HCT116 (cell line): ENCODE results near the gene MYH7. TPM values are rescaled to one million over a fixed set of nuclear protein-coding genes. Genes with fewer than 3 reads are reported as not detected.

Source experiments
- ATAC-seq: fragments of 200-7000 bp; cut with Tn5 transposase; 2 replicates; pipeline ENCODE4 v1.9.1; 2020; ENCODE audit warnings: mild to moderate bottlenecking, moderate library complexity
- BruUV-seq: library from RNA; stranded (reverse); fragments of 400-500 nt; replicated peaks from 2 replicates; lab custom pipeline; 2021; lab: Mats Ljungman, UMichigan
- CTCF ChIA-PET: fragments of 300-600 bp; sonication (Branson Sonifier 250); formaldehyde crosslinking; loops from one replicate; lab custom pipeline; 2021; ENCODE audit warnings: antibody characterized with exemption; lab: Charles Lee
- POLR2A ChIA-PET: fragments of 300-600, 350-600 bp; sonication (Branson Sonifier 250); formaldehyde crosslinking; loops from one replicate; lab custom pipeline; 2021; ENCODE audit warnings: antibody characterized with exemption; lab: Charles Lee
- RAD21 ChIA-PET, 2 experiments: fragments of 300-600 bp; sonication (Branson Sonifier 250); formaldehyde crosslinking; loops; one replicate each; lab custom pipeline; 2023; ENCODE audit warnings: low total read pairs in 2 of 2; ENCODE audit not compliant: uncharacterized antibody in 2 of 2, unreplicated experiment in 2 of 2, low non-redundant PET in 1 of 2; lab: Charles Lee
- DNase-seq: peaks from one replicate; pipeline ENCODE4 v3.0.0-alpha.2; 2010; ENCODE audit warnings: low read depth, low spot score
- H2AFZ ChIP-seq: fragments of 200-600 bp; shearing (Covaris generic), sonication (generic); 2 replicates; pipeline ENCODE4 v1.6.1; 2017; ENCODE audit warnings: low read depth, mixed run types, mixed read lengths, antibody characterized with exemption, low read length; ENCODE audit not compliant: poor library complexity, severe bottlenecking
- H3K27ac ChIP-seq: 2 replicates; pipeline ENCODE4 v1.5.1; 2012; ENCODE audit warnings: low read depth, low read length
- H3K27me3 ChIP-seq: fragments of 200-600 bp; sonication (generic); 2 replicates; pipeline ENCODE4 v1.6.1; 2016; ENCODE audit warnings: mixed run types, low read length, mixed read lengths; ENCODE audit not compliant: insufficient read depth
- H3K36me3 ChIP-seq, 2 experiments: fragments of 200-500 bp in 1 of 2; fragments of 200-600 bp in 1 of 2; sonication (Bioruptor generic) in 1 of 2; sonication (generic) in 1 of 2; 2 replicates each; pipeline versions ENCODE4 v1.5.1 to v1.6.1; 2014 to 2016; ENCODE audit warnings: low read length in 2 of 2, inconsistent platforms in 1 of 2, mixed read lengths in 1 of 2, mixed run types in 1 of 2; ENCODE audit not compliant: insufficient read depth in 2 of 2, control insufficient read depth in 1 of 2
- H3K4me1 ChIP-seq, 2 experiments: fragments of 200-600 bp in 1 of 2; sonication (generic) in 1 of 2; 2 replicates each; pipeline versions ENCODE4 v1.5.1 to v1.6.1; 2012 to 2017; ENCODE audit warnings: low read length in 2 of 2, inconsistent platforms in 1 of 2, mild to moderate bottlenecking in 1 of 2, mixed read lengths in 1 of 2, mixed run types in 1 of 2, moderate library complexity in 1 of 2; ENCODE audit not compliant: insufficient read depth in 2 of 2, control insufficient read depth in 1 of 2
- H3K4me2 ChIP-seq: fragments of 200-600 bp; sonication (generic); 2 replicates; pipeline ENCODE4 v1.6.1; 2017; ENCODE audit warnings: mixed run types, low read length, mixed read lengths
- H3K4me3 ChIP-seq, 2 experiments: fragments of 200-600 bp in 1 of 2; sonication (generic) in 1 of 2; replicated peaks in 1 of 2; 2 replicates each; pipeline ENCODE4 v1.5.1; 2011 to 2016; ENCODE audit warnings: low read length in 2 of 2, control low read depth in 1 of 2, low read depth in 1 of 2, mild to moderate bottlenecking in 1 of 2, mixed read lengths in 1 of 2, mixed run types in 1 of 2
- H3K79me2 ChIP-seq: fragments of 200-600 bp; sonication (generic); 2 replicates; pipeline ENCODE4 v1.6.1; 2017; ENCODE audit warnings: mild to moderate bottlenecking, mixed run types, low read length, moderate library complexity, mixed read lengths; ENCODE audit not compliant: insufficient read depth
- H3K9ac ChIP-seq: fragments of 200-600 bp; sonication (generic); 2 replicates; pipeline ENCODE4 v1.6.1; 2016; ENCODE audit warnings: low read length, mixed read lengths
- H3K9me2 ChIP-seq: fragments of 200-600 bp; sonication (generic), shearing (Covaris generic); 2 replicates; pipeline ENCODE4 v1.6.1; 2017; ENCODE audit warnings: mixed run types, mild to moderate bottlenecking, moderate library complexity; ENCODE audit not compliant: insufficient read depth
- H3K9me3 ChIP-seq, 2 experiments: fragments of 200-500 bp in 1 of 2; fragments of 200-600 bp in 1 of 2; sonication (Bioruptor generic) in 1 of 2; sonication (generic) in 1 of 2; 2 replicates each; pipeline ENCODE4 v1.6.1; 2014 to 2017; ENCODE audit warnings: low read length in 2 of 2, mixed read lengths in 2 of 2, inconsistent platforms in 1 of 2, low read depth in 1 of 2, mild to moderate bottlenecking in 1 of 2, mixed run types in 1 of 2, moderate library complexity in 1 of 2; ENCODE audit not compliant: control insufficient read depth in 1 of 2, insufficient read depth in 1 of 2
- H4K20me1 ChIP-seq: fragments of 200-600 bp; sonication (generic), shearing (Covaris generic); 2 replicates; pipeline ENCODE4 v1.6.1; 2017; ENCODE audit warnings: mixed run types, mild to moderate bottlenecking, moderate library complexity; ENCODE audit not compliant: insufficient read depth
- CTCF ChIP-seq, 3 experiments: fragments of 200-600 bp in 1 of 3; sonication (generic) in 1 of 3; IDR thresholded peaks in 2 of 3; conservative IDR thresholded peaks in 1 of 3; 2 replicates each; pipeline ENCODE4 v1.5.1; 2012 to 2017; ENCODE audit warnings: low read depth in 2 of 3, low read length in 2 of 3, antibody characterized with exemption in 1 of 3, borderline replicate concordance in 1 of 3, control low read depth in 1 of 3, mild to moderate bottlenecking in 1 of 3, mixed read lengths in 1 of 3, mixed run types in 1 of 3, moderate library complexity in 1 of 3; ENCODE audit not compliant: insufficient read depth in 1 of 3
- EGR1 ChIP-seq: IDR thresholded peaks from 2 replicates; pipeline ENCODE4 v1.6.1; 2012; ENCODE audit warnings: low read depth
- EZH2 ChIP-seq: fragments of 200-600 bp; sonication (generic); IDR thresholded peaks from 2 replicates; pipeline ENCODE4 v1.6.1; 2017; ENCODE audit warnings: antibody characterized with exemption, mixed run types
- EZH2phosphoT487 ChIP-seq: fragments of 200-600 bp; IDR thresholded peaks from 2 replicates; pipeline ENCODE4 v1.6.1; 2018; ENCODE audit warnings: antibody characterized with exemption, borderline replicate concordance
- MAX ChIP-seq: IDR thresholded peaks from 2 replicates; pipeline ENCODE4 v1.6.1; 2012
- POLR2AphosphoS5 ChIP-seq: IDR thresholded peaks from 2 replicates; pipeline ENCODE4 v1.6.1; 2011; ENCODE audit warnings: mild to moderate bottlenecking, low read depth, low read length, moderate library complexity
- RAD21 ChIP-seq: IDR thresholded peaks from 2 replicates; pipeline ENCODE4 v1.6.1; 2012; ENCODE audit warnings: low read depth, mild to moderate bottlenecking
- REST ChIP-seq: IDR thresholded peaks from 2 replicates; pipeline ENCODE4 v1.6.1; 2012; ENCODE audit warnings: low read depth
- SP1 ChIP-seq: IDR thresholded peaks from 2 replicates; pipeline ENCODE4 v1.6.1; 2012; ENCODE audit warnings: low read depth
- TCF7L2 ChIP-seq: IDR thresholded peaks from 2 replicates; pipeline ENCODE4 v1.7.0; 2011; ENCODE audit warnings: borderline replicate concordance, inconsistent platforms; ENCODE audit not compliant: insufficient read depth, insufficient read length; ENCODE audit errors: extremely low read depth
- intact Hi-C: fragments of 100-400 bp; cut with micrococcal nuclease; formaldehyde crosslinking; loops from 2 replicates; pipeline ENCODE4 v1.10.0; 2022
- total RNA-seq: library from RNA; stranded (reverse); gene quantifications from one replicate; pipeline ENCODE4 v1.2.1, GENCODE V29; 2021; ENCODE audit not compliant: unreplicated experiment

Gene MYH7
- total RNA-seq, 1 experiment from 2014 or later = not detected

GRCh38 chr14:23399591-23399990 lies 35.9 kb downstream of the MYH7 start:
- ATAC-seq (no peak), DNase-seq (no peak)
- Histone ChIP-seq H3K27me3 (0 out of 2 replicates have a peak, but pooled peaks cover 6% of the 10 kb centered on the region), H3K9ac (no peak overlapping the region), H2AFZ (no peak overlapping the region), H4K20me1 (no peaks in the 10 kb centered on the region), H3K9me2 (no peaks in the 10 kb centered on the region), H3K79me2 (no peaks in the 10 kb centered on the region), H3K27ac (no peak overlapping the region), H3K36me3 (no peaks in the 10 kb centered on the region), H3K9me3 (no peaks in the 10 kb centered on the region), H3K4me2 (no peak overlapping the region), H3K4me1 (no peaks in the 10 kb centered on the region), H3K4me3 (no peak overlapping the region)
- intact Hi-C loops = no loop called here
- ChIA-PET POLR2A (no interaction called here), CTCF (no interaction called here), RAD21 (no interaction called here)
- no TSS peak for BruUV-seq
- no peak for TF ChIP-seq RAD21
- no peak for TF ChIP-seq REST
- no peak for TF ChIP-seq EGR1

- POLR2A ChIA-PET = no interaction called here
- no peak overlapping the region for H2AFZ ChIP-seq
- no peaks in the 10 kb centered on the region for H3K79me2 ChIP-seq
- no peak for DNase-seq
- H3K4me2 ChIP-seq = no peak overlapping the region
- H3K4me3 ChIP-seq = no peak overlapping the region
- CTCF ChIA-PET = no interaction called here
- no TSS peak for BruUV-seq
- no peaks in the 10 kb centered on the region for H3K4me1 ChIP-seq
- H3K9ac ChIP-seq = no peak overlapping the region
- no peaks in the 10 kb centered on the region for H3K9me3 ChIP-seq
- H3K9me2 ChIP-seq = no peaks in the 10 kb centered on the region
- H3K27ac ChIP-seq = no peak overlapping the region
- RAD21 ChIA-PET = no interaction called here
- no peaks in the 10 kb centered on the region for H3K36me3 ChIP-seq
- H3K27me3 ChIP-seq = 0 out of 2 replicates have a peak, but pooled peaks cover 2% of the 10 kb centered on the region
- no peaks in the 10 kb centered on the region for H4K20me1 ChIP-seq
- no peak for ATAC-seq
- intact Hi-C loops = no loop called here
- TF ChIP-seq CTCF (IDR thresholded peaks at IDR 0.05 in 2 of 3, conservative IDR thresholded peaks at IDR 0.05 in 1 of 3; ENCODE audit: borderline replicate concordance in 1 of 3, insufficient read depth in 1 of 3, low read depth in 2 of 3, low read length in 2 of 3) = no peak
- TF ChIP-seq POLR2AphosphoS5 = no peak
- no peak for TF ChIP-seq MAX
- TF ChIP-seq REST = no peak
- TF ChIP-seq SP1 = no peak
- no peak for TF ChIP-seq EZH2
- TF ChIP-seq TCF7L2 = no peak
- no peak for TF ChIP-seq EZH2phosphoT487
These were observed 36.3 kb downstream of the MYH7 start for GRCh38 chr14:23399136-23399535.
